ENCODE measurements around the gene TNFRSF25. TPM values are rescaled to one million over a fixed set of nuclear protein-coding genes. Genes with fewer than 3 reads are reported as not detected.

The TNFRSF25 gene
- polyA plus RNA-seq, 1 of the 3 experiments (the other 2 are of a cell fraction), result 20.8 TPM

GRCh38 chr1:6483761-6484117 is 17.8 kb upstream of the TNFRSF25 start:
- Histone ChIP-seq H3K4me2 (no peak overlapping the region), H3K9me3 (no peaks in the 10 kb centered on the region), H3K27ac (ENCODE audit: low read depth in 2 of 2, low read length in 1 of 2) (no peak overlapping the region), H4K20me1 (ENCODE audit: insufficient read depth) (no peaks in the 10 kb centered on the region), H3K36me3 (replicated peaks in 1 of 2; ENCODE audit: control insufficient read depth in 1 of 2, insufficient read depth in 2 of 2, low read length in 1 of 2) (no peaks in the 10 kb centered on the region), H3K27me3 (ENCODE audit: insufficient read depth) (no peaks in the 10 kb centered on the region), H3K4me1 (ENCODE audit: control insufficient read depth in 1 of 2, insufficient read depth in 2 of 2, low read depth in 1 of 2, low read length in 1 of 2) (peaks cover 0 to 17% of the 10 kb centered on the region in 2 experiments; a peak in 1 of 4 replicates), H2AFZ (ENCODE audit: low read depth) (no peak overlapping the region), H3F3A (replicated peaks; ENCODE audit: insufficient read depth) (no peaks in the 10 kb centered on the region), H3K79me2 (ENCODE audit: insufficient read depth) (peaks cover 18% of the 10 kb centered on the region; the same call in 1 of the 2 replicates), H3K9ac (no peak overlapping the region), H3K9me2 (no peaks in the 10 kb centered on the region), H3K4me3 (ENCODE audit: low read depth in 2 of 2, low read length in 1 of 2) (no peak overlapping the region)
- DNase-seq, result no peak
- TF ChIP-seq ZBTB33 (IDR thresholded peaks at IDR 0.05; ENCODE audit: borderline replicate concordance, low read depth) (no peak), RXRA (IDR thresholded peaks at IDR 0.05; ENCODE audit: borderline replicate concordance, low read depth) (no peak)
- POLR2A ChIA-PET, result interaction anchor here (1.4 kb wide), 1 partner anchor 71 kb away, joined by 3 read pairs; the partner anchor contains the start of genes NOL9 and TAS1R1
- WGBS (ENCODE audit: low lambda C conversion rate), result 97% methylated on average over 3 of the region's 7 CpGs
- CTCF ChIA-PET, result interaction anchor here (0.6 to 16.2 kb wide), 6 partner anchors 7 to 71 kb away, joined by 3 to 439 read pairs (median 9); partner anchors contain the start of genes NOL9 and TAS1R1

- CTCF ChIA-PET, result interaction anchor here (0.6 to 16.2 kb wide), 4 partner anchors 10 to 162 kb away, joined by 3 to 439 read pairs (median 22); partner anchors contain the start of genes NOL9 and TAS1R1
These were observed 17.2 kb upstream of the TNFRSF25 start for GRCh38 chr1:6483017-6483760.

GRCh38 chr1:6481820-6482219 is 15.8 kb upstream of the TNFRSF25 start:
- DNase-seq, result no peak
- no peak overlapping the region for H3K4me3 ChIP-seq (ENCODE audit: low read depth in 2 of 2, low read length in 1 of 2)
- no peaks in the 10 kb centered on the region for H3K27me3 ChIP-seq (ENCODE audit: insufficient read depth)
- peaks cover 15% of the 10 kb centered on the region; the same call in 1 of the 2 replicates for H3K79me2 ChIP-seq (ENCODE audit: insufficient read depth)
- POLR2A ChIA-PET, result no interaction called here
- H4K20me1 ChIP-seq (ENCODE audit: insufficient read depth), result no peaks in the 10 kb centered on the region
- H3K27ac ChIP-seq (ENCODE audit: low read depth in 2 of 2, low read length in 1 of 2), result no peak overlapping the region
- H3K9ac ChIP-seq, result no peak overlapping the region
- H3F3A ChIP-seq (replicated peaks; ENCODE audit: insufficient read depth), result no peaks in the 10 kb centered on the region
- no peaks in the 10 kb centered on the region for H3K9me2 ChIP-seq
- H3K36me3 ChIP-seq (replicated peaks in 1 of 2; ENCODE audit: control insufficient read depth in 1 of 2, insufficient read depth in 2 of 2, low read length in 1 of 2), result no peaks in the 10 kb centered on the region
- H3K4me2 ChIP-seq, result no peak overlapping the region
- WGBS (ENCODE audit: low lambda C conversion rate), result 95% methylated on average over 5 of the region's 5 CpGs
- H3K9me3 ChIP-seq, result no peaks in the 10 kb centered on the region
- H2AFZ ChIP-seq (ENCODE audit: low read depth), result no peak overlapping the region
- CTCF ChIA-PET, result interaction anchor here (0.8 to 16.2 kb wide), 6 partner anchors 8 to 236 kb away, joined by 3 to 439 read pairs (median 4); no protein-coding TSS in a partner anchor
- peaks cover 0 to 16% of the 10 kb centered on the region in 2 experiments; a peak in 1 of 4 replicates for H3K4me1 ChIP-seq (ENCODE audit: control insufficient read depth in 1 of 2, insufficient read depth in 2 of 2, low read depth in 1 of 2, low read length in 1 of 2)
- TF ChIP-seq JUND (IDR thresholded peaks at IDR 0.05) (no peak), FOXM1 (IDR thresholded peaks at IDR 0.05; ENCODE audit: low read depth) (no peak), ELF1 (IDR thresholded peaks at IDR 0.05) (no peak), SIN3A (IDR thresholded peaks at IDR 0.05; ENCODE audit: borderline replicate concordance, low read depth, low read length) (no peak), CTCF (IDR thresholded peaks at IDR 0.05) (no peak), RFX5 (IDR thresholded peaks at IDR 0.05; ENCODE audit: low read length) (no peak), REST (IDR thresholded peaks at IDR 0.05; ENCODE audit: low read depth, low read length) (no peak), USF1 (IDR thresholded peaks at IDR 0.05; ENCODE audit: borderline replicate concordance, low read depth) (no peak)

More at GRCh38 chr1:6483017-6483760, 17.2 kb upstream of the TNFRSF25 start:
- Histone ChIP-seq H4K20me1 (ENCODE audit: insufficient read depth) (no peaks in the 10 kb centered on the region), H3K27ac (ENCODE audit: low read depth in 2 of 2, low read length in 1 of 2) (no peak overlapping the region), H3K9me3 (no peaks in the 10 kb centered on the region), H3K36me3 (replicated peaks in 1 of 2; ENCODE audit: control insufficient read depth in 1 of 2, insufficient read depth in 2 of 2, low read length in 1 of 2) (no peaks in the 10 kb centered on the region), H2AFZ (ENCODE audit: low read depth) (no peak overlapping the region), H3F3A (replicated peaks; ENCODE audit: insufficient read depth) (no peaks in the 10 kb centered on the region), H3K27me3 (ENCODE audit: insufficient read depth) (no peaks in the 10 kb centered on the region), H3K9ac (no peak overlapping the region), H3K4me2 (no peak overlapping the region), H3K4me3 (ENCODE audit: low read depth in 2 of 2, low read length in 1 of 2) (no peak overlapping the region), H3K79me2 (ENCODE audit: insufficient read depth) (peaks cover 15% of the 10 kb centered on the region; the same call in 1 of the 2 replicates), H3K4me1 (ENCODE audit: control insufficient read depth in 1 of 2, insufficient read depth in 2 of 2, low read depth in 1 of 2, low read length in 1 of 2) (peaks cover 0 to 17% of the 10 kb centered on the region in 2 experiments; a peak in 1 of 4 replicates), H3K9me2 (no peaks in the 10 kb centered on the region)
- POLR2A ChIA-PET, result interaction anchor here (1.4 kb wide), 1 partner anchor 71 kb away, joined by 3 read pairs; the partner anchor contains the start of genes NOL9 and TAS1R1
- no peak for TF ChIP-seq NFIC (IDR thresholded peaks at IDR 0.05; ENCODE audit: borderline replicate concordance)
- TF ChIP-seq ELF1 (IDR thresholded peaks at IDR 0.05), result no peak
- TF ChIP-seq FOXJ3 (CRISPR knock-in tag; IDR thresholded peaks at IDR 0.05), result no peak
- no peak for TF ChIP-seq RAD21 (IDR thresholded peaks at IDR 0.05; ENCODE audit: low read length)
- no peak for DNase-seq
- WGBS (ENCODE audit: low lambda C conversion rate), result 89% methylated on average over 8 of the region's 14 CpGs
